HK-2 (cell line): ENCODE results near the gene TRIM56.
"Not testable (repeated sequence)": the region's sequence is repeated elsewhere in the genome, so short reads cannot be mapped to it uniquely, and the experiment has no call there.

ENCODE experiments used
- DNase-seq: peaks from one replicate; pipeline ENCODE4 v3.0.0-alpha.2; 2018; ENCODE audit not compliant: unreplicated experiment

The TRIM56 gene

GRCh38 chr7:101092266-101092905 is 7.1 kb downstream of the TRIM56 start:
- not testable (repeated sequence) for DNase-seq

DNA sequence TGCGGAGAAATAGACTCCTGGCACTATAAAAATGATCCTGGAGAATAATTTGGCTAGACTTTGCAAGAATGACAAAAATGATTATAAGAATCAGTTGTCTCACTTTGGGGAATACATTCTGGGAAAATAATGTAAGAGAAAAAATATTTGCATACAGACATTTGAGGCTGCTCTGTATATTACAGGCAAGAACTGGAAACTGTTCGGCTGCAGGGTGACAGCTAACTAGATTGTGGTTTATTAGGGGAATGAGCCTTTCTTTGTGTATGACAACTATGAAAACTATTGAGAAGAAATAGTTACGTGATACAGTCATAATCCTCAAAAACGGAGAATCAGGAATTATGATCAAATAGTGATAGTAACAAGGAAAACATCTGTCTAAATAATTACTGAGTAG is 8.6 kb downstream of the TRIM56 start:
- DNase-seq: no peak

- DNase-seq: no peak
Measured at GRCh38 chr7:101094376-101094775, 9.1 kb downstream of the TRIM56 start.

- DNase-seq: no peak
Measured at GRCh38 chr7:101094791-101095375, 9.6 kb downstream of the TRIM56 start.

GRCh38 chr7:101096331-101096956 is 11.2 kb downstream of the TRIM56 start:
- no peak for DNase-seq

DNA sequence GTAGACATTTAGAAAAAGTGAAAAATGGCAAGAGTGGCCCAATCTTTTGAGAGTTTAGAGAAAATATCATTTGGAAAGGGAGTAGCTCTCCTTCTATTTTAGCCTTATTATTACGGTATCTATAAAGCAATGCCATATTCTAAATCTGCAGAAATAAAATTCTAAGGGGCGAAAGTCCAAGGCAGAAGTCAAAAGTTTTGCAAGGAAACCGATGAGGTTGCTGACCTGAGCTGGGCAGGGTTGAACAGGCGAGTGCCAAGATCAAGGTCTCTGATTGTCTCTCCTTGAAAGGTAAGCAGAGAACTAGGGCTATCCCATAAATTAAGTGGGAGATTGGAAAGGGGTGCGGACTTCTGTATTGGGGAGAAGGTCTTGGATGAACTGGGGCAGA is 11.7 kb downstream of the TRIM56 start:
- no peak for DNase-seq

- DNase-seq: no peak
Measured at GRCh38 chr7:101097561-101097960, 12.3 kb downstream of the TRIM56 start.

- peak; percentile 99 for DNase-seq
Measured at GRCh38 chr7:101099969-101100781, 14.9 kb downstream of the TRIM56 start.

DNA sequence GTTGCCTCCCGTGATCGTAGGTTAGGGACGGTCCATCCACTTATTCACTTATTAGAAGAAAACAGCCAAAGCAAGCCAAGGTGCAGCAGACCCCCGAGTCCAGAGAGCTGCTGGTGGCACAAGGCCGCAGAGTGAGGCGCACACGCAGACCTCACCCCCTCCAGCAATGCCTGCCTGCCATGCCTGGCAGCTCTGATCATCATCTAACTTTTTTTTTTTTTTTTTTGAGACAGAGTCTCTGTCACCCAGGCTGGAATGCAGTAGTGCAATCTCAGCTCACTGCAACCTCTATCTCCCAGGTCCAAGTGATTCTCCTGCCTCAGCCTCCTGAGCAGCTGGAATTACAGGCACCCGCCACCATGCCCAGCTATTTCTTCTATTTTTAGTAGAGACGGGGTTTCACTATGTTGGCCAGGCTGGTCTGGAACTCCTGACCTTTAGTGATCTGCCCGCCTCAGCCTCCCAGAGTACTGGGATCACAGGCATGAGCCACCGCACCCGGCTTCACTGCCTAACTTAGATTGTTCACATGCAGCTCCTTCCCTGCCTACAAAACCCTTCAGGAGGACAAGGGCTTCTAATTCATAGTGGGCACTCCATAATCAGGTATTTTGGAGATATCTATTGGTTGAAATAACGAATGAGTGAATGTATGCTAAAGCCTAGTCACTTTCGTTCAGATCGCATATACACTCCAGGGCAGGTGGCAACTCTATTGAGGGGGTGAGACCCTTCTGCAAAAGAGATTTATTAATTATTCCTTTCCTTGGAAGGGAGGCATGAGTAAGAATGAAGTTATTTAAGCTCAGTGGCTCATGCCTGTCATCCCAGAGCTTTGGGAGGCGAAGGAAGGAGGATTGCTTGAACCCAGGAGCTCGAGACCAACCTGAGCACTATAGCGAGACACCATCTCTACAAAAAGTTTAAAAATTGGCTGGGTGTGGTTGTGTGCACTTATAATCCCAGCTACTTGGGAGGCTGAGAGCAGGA is 15.9 kb downstream of the TRIM56 start:
- no peak for DNase-seq

GRCh38 chr7:101102026-101102425 is 16.7 kb downstream of the TRIM56 start:
- DNase-seq: no peak

DNA sequence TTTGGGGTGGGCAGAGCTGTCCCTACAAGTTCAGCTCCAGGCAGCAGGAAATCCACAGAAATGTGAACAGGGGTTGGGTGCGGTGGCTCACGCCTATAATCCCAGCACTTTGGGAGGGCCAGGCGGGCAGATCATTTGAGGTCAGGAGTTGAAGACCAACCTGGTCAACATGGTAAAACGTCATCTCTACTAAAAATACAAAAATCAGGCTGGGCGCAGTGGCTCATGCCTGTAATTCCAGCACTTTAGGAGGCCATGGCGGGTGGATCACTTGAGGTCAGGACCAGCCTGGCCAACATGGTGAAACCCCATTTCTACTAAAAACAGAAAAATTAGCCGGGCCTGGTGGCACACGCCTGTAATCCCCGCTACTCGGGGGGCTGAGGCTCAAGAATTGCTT is 18.4 kb downstream of the TRIM56 start:
- DNase-seq: not testable (repeated sequence)

- no peak for DNase-seq
Measured at GRCh38 chr7:101104193-101104713, 19.0 kb downstream of the TRIM56 start.

DNA sequence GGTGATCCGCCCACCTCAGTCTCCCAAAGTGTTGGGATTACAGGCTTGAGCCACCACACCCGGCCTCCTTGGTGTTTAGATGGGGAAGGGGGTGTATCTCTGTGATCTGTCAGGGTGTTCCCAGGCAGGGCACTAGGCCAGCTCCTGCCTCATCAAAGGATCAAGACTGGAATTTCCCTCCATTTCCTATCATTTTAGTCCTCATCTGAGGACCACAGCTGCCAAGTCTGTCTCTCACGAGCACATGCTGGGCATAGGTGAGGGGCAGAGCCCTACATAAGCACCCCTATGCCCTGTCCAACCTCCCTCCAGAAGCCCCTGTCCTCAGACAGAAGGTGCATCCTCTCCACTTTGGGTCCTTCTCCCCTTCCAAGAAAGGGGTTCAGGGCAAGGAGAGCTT is 19.5 kb downstream of the TRIM56 start:
- DNase-seq: no peak

DNA sequence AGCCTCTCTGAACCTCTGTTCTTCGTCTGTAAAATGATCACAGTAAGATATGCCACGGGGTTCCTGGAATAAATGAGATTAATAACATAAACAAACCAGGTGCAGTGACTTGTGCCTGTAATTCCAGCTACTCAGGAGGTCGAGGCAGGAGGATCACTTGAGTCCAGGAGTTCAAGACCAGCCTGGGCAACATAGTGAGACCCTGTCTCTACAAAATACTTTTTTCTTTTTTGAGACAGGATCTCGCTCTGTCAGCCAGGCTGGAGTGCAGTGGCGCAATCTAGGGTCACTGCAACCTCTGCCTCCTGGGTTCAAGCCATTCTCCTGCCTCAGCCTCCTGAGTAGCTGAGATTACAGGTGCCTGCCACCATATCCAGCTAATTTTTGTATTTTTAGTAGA is 20.0 kb downstream of the TRIM56 start:
- not testable (repeated sequence) for DNase-seq

DNA sequence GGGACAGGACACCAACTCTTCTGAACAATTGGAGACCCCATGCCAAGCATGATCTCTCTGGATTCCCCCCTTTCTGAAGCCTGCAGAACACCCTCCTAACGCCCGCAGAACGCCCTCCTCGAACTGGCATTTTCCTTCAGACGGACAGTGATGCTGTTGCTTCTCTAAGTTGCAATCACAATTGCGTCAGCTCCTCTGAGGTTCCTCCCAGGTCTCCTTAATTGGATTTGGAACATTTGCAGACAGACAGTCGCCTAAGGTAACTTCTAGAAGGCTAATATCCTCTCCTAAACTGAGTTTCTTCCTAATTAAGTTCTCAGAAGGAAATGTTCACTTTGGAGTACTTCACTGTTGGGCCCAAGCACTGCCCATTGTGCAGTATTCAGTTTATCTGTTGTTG is 21.1 kb downstream of the TRIM56 start:
- DNase-seq: no peak

DNA sequence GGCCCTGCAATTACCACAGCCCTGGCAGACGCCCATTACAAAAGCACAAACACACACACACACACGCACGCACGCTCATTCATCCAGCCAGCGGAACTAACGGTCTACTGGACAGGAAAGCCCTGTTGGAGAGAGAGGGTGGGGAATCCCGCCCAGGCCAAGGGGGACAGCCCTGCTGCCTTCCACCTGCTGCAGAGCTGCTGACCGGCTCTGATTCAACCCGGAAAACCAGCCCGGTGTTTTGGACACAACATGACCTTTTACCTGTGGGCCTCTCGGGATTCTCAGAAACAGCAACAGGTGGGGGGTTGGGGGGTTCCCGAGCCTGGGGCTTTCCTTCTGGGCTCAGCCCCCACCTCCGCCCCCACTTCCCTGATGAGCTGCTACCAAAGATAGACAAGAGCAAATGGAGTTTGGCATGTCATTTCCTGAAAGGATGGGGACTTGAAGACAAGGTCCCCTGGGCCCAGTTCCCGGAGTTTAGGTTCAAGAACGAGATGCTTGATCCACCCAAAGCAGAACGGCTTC is 23.1 kb downstream of the TRIM56 start:
- DNase-seq: peak; percentile 83

GRCh38 chr7:101108961-101109360 is 23.7 kb downstream of the TRIM56 start:
- DNase-seq: no peak

GRCh38 chr7:101109368-101109767 is 24.1 kb downstream of the TRIM56 start:
- DNase-seq: no peak

GRCh38 chr7:101111261-101111660 is 26.0 kb downstream of the TRIM56 start:
- DNase-seq: no peak

DNA sequence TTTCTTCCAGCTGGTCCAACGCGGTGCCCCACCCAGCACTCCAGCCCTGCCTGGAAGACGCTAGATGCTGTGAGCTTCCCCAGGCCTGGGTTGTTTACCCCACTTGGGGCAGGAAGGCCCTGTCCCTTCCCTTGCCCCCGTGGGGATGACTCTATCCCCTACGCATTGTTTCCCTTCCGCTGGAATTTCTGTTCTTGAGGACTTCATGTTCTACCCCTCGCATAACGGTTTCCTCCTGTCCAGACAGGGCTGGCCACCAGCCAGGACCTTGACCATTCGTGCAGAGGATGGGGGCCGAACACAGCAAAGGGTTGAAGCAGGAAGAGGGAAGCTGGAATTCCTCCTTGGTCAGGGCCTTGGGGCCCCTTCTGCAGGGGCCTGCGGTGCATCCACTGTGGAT is 27.0 kb downstream of the TRIM56 start:
- DNase-seq: no peak

DNA sequence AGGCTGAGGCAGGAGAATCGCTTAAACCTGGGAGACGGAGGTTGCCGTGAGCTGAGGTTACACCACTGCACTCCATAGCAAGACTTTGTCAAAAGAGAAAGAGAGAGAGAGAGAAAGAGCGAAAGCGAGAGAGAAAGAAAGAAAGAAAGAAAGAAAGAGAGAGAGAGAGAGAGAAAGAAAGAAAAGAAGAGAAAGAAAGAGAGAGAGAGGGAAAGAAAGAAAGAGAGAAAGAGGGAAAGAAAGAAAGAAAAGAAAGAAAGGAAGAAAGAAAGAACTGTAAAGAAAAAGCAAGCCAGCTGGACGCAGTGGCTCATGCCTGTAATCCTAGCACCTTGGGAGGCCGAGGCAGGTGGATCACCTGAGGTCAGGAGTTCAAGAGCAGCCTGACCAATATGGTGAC is 27.9 kb downstream of the TRIM56 start:
- not testable (repeated sequence) for DNase-seq
